K562 (cell line): ENCODE results near the gene PTPRM. TPM values are rescaled to one million over a fixed set of nuclear protein-coding genes. Genes with fewer than 3 reads are reported as not detected.

ENCODE experiments used
- ATAC-seq: fragments of 200-7000 bp; cut with Tn5 transposase; 3 replicates; pipeline ENCODE4 v1.9.1; 2020; ENCODE audit warnings: moderate library complexity
- BruUV-seq: library from RNA; stranded (reverse); fragments of 400-500 nt; replicated peaks from 2 replicates; lab custom pipeline; 2021; lab: Mats Ljungman, UMichigan
- CTCF ChIA-PET: fragments of 300-600 bp; formaldehyde crosslinking; extraction: SDS; loops from one replicate; lab custom pipeline; 2021; ENCODE audit warnings: low intra/inter-chr PET ratio; lab: Yijun Ruan, JAX
- POLR2A ChIA-PET: fragments of 300-600, 350-650 bp; sonication (Branson Sonifier 250); formaldehyde crosslinking; extraction: SDS; loops from one replicate; lab custom pipeline; 2021; ENCODE audit warnings: antibody characterized with exemption, inconsistent platforms; lab: Yijun Ruan, JAX
- DNase-seq, 4 experiments: peaks; one replicate each; pipeline versions ENCODE4 v3.0.0 to v3.0.0-alpha.2; 2011 to 2018; ENCODE audit warnings: low spot score in 3 of 4, mixed read lengths in 3 of 4; ENCODE audit errors: extremely low read depth in 1 of 4
- FAIRE-seq: peaks from 2 replicates; lab custom pipeline; 2011; peaks lifted over from hg19 to GRCh38; lab: Jason Lieb, UNC
- H2AFZ ChIP-seq: 2 replicates; pipeline ENCODE4 v1.6.0; 2011; ENCODE audit warnings: low read depth, low read length, control low read depth, inconsistent platforms
- H3K27ac ChIP-seq: fragments of 200-600 bp; 3 replicates; pipeline ENCODE4 v1.8.0; 2011; ENCODE audit warnings: low read depth, mild to moderate bottlenecking, control low read depth, inconsistent platforms, low read length, moderate library complexity, mixed read lengths; ENCODE audit errors: extremely low read depth
- H3K27me3 ChIP-seq, 2 experiments: fragments of 300-600 bp in 1 of 2; 2 replicates in 1 of 2; 3 replicates in 1 of 2; pipeline versions ENCODE4 v1.6.0 to v1.8.0; 2011; ENCODE audit warnings: inconsistent platforms in 2 of 2, low read length in 2 of 2, mild to moderate bottlenecking in 1 of 2, mixed read lengths in 1 of 2, moderate library complexity in 1 of 2; ENCODE audit not compliant: control insufficient read depth in 2 of 2, insufficient read depth in 2 of 2
- H3K36me3 ChIP-seq: fragments of 300-600 bp; 3 replicates; pipeline ENCODE4 v1.8.0; 2011; ENCODE audit warnings: mild to moderate bottlenecking, low read length, inconsistent platforms; ENCODE audit not compliant: control insufficient read depth, insufficient read depth
- H3K4me1 ChIP-seq, 2 experiments: fragments of 200-600 bp in 1 of 2; replicated peaks in 1 of 2; 2 replicates in 1 of 2; 3 replicates in 1 of 2; pipeline versions ENCODE4 v1.5.1 to v1.8.0; 2011; ENCODE audit warnings: inconsistent platforms in 2 of 2, low read length in 2 of 2, mild to moderate bottlenecking in 1 of 2, mixed read lengths in 1 of 2, moderate library complexity in 1 of 2; ENCODE audit not compliant: control insufficient read depth in 2 of 2, insufficient read depth in 2 of 2
- H3K4me2 ChIP-seq: 2 replicates; pipeline ENCODE4 v1.6.1; 2011; ENCODE audit warnings: low read length, control low read depth, inconsistent platforms, mixed read lengths; ENCODE audit not compliant: insufficient read depth
- H3K4me3 ChIP-seq: fragments of 200-600 bp; sonication (generic), shearing (Covaris generic); 2 replicates; pipeline ENCODE4 v1.5.1; 2016; ENCODE audit warnings: control low read depth, inconsistent platforms
- H3K79me2 ChIP-seq: fragments of 200-600 bp; 3 replicates; pipeline ENCODE4 v1.8.0; 2011; ENCODE audit warnings: low read length, inconsistent platforms; ENCODE audit not compliant: control insufficient read depth, insufficient read depth
- H3K9ac ChIP-seq, 2 experiments: 2 replicates each; pipeline versions ENCODE4 v1.6.0 to v1.6.1; 2011; ENCODE audit warnings: low read depth in 2 of 2, low read length in 2 of 2, control low read depth in 1 of 2, inconsistent platforms in 1 of 2, mild to moderate bottlenecking in 1 of 2, mixed read lengths in 1 of 2; ENCODE audit not compliant: insufficient read depth in 1 of 2
- H3K9me1 ChIP-seq: one replicate; pipeline ENCODE4 v1.6.0; 2011; ENCODE audit warnings: inconsistent platforms, mild to moderate bottlenecking, low read length, moderate library complexity; ENCODE audit not compliant: control insufficient read depth, insufficient read depth
- H3K9me3 ChIP-seq: replicated peaks from 2 replicates; pipeline ENCODE4 v1.5.1; 2011; ENCODE audit warnings: low read depth, low read length, inconsistent platforms; ENCODE audit not compliant: control insufficient read depth, insufficient read depth
- H4K20me1 ChIP-seq: replicated peaks from 2 replicates; pipeline ENCODE4 v1.6.1; 2011; ENCODE audit warnings: low read length, inconsistent platforms, mixed read lengths; ENCODE audit not compliant: control insufficient read depth, insufficient read depth
- ARID3A ChIP-seq: IDR thresholded peaks from 2 replicates; pipeline ENCODE4 v1.6.1; 2012; ENCODE audit warnings: low read depth, low read length, improper control_type of control experiment, borderline replicate concordance
- CREBBP ChIP-seq: IDR thresholded peaks from one replicate; pipeline ENCODE4 v1.6.1; 2012; ENCODE audit warnings: low read depth, mild to moderate bottlenecking, control low read depth, inconsistent platforms, low read length
- DPF2 ChIP-seq: fragments of 450-650 bp; IDR thresholded peaks from 2 replicates; pipeline ENCODE4 v1.6.1; 2016
- ELF1 ChIP-seq: fragments of 200-800 bp; sonication (Bioruptor generic); IDR thresholded peaks from 2 replicates; pipeline ENCODE4 v1.6.1; 2016; ENCODE audit warnings: missing genetic modification characterization, missing compliant biosample characterization
- GATA2 ChIP-seq: sonication (generic); formaldehyde crosslinking; IDR thresholded peaks from 2 replicates; pipeline ENCODE4 v1.4.0; 2020; ENCODE audit warnings: mild to moderate bottlenecking, missing genetic modification reagents
- KDM5B ChIP-seq: fragments of 200-600 bp; sonication (generic); IDR thresholded peaks from 2 replicates; pipeline ENCODE4 v1.6.1; 2012; ENCODE audit warnings: low read depth, mild to moderate bottlenecking, moderate library complexity, low read length, control low read depth, inconsistent platforms; ENCODE audit not compliant: insufficient replicate concordance
- NCOA1 ChIP-seq: fragments of 450-650 bp; IDR thresholded peaks from 2 replicates; pipeline ENCODE4 v1.6.1; 2016; ENCODE audit warnings: low read depth
- NRF1 ChIP-seq, 2 experiments: fragments of 450-650 bp; IDR thresholded peaks in 1 of 2; conservative IDR thresholded peaks in 1 of 2; 2 replicates each; pipeline ENCODE4 v1.6.1; 2014; ENCODE audit warnings: mild to moderate bottlenecking in 2 of 2
- SPI1 ChIP-seq: IDR thresholded peaks from 2 replicates; pipeline ENCODE4 v1.6.1; 2011; ENCODE audit warnings: low read depth, low read length, control low read depth, borderline replicate concordance
- ZNF165 ChIP-seq: fragments of 250-450 bp; sonication (Bioruptor Pico); IDR thresholded peaks from 2 replicates; pipeline ENCODE4 v1.4.0; 2020; ENCODE audit warnings: borderline replicate concordance
- ZNF175 ChIP-seq: fragments of 200-800 bp; sonication (Bioruptor generic); IDR thresholded peaks from 2 replicates; pipeline ENCODE4 v1.6.1; 2016; ENCODE audit warnings: low read depth, mild to moderate bottlenecking, missing genetic modification characterization, missing compliant biosample characterization
- WGBS: fragments of 100-300 bp; shearing (Covaris generic); methylation state at CpG from one replicate; pipeline ENCODE4 v1.1.6; 2016; ENCODE audit warnings: low coverage, mixed read lengths; ENCODE audit not compliant: insufficient coverage; ENCODE audit errors: missing lambda C conversion rate; 5-methylcytosine and 5-hydroxymethylcytosine counted together
- in situ Hi-C: fragments of 300-500 bp; cut with MboI; formaldehyde crosslinking; loops from 4 replicates; pipeline ENCODE4 v1.15.0; 2018; ENCODE audit warnings: inconsistent platforms, mixed read lengths
- intact Hi-C: fragments of 100-400 bp; cut with micrococcal nuclease; formaldehyde crosslinking; loops from 2 replicates; pipeline ENCODE4 v1.14.2; 2022
- polyA plus RNA-seq, 8 experiments: library from polyadenylated mRNA; depleted of rRNA in 4 of 8; stranded (reverse) in 5 of 8; unstranded in 3 of 8; fragments of >200 nt; fragmentation: Nextera tagmentation in 2 of 8; fragmentation: Illumina TruSeq in 1 of 8; extraction: Ambion mirVana in 2 of 8; extraction: Trizol in 1 of 8; gene quantifications; 2 replicates each; pipeline versions ENCODE4 v1.2.1 to v1.2.3, GENCODE V29; 2011 to 2014; ENCODE audit warnings: inconsistent platforms in 1 of 8, missing spikeins in 1 of 8
- total RNA-seq, 7 experiments: library from RNA; depleted of rRNA in 6 of 7; stranded (reverse); fragments of >200 nt in 6 of 7; fragmentation: Illumina TruSeq in 2 of 7; extraction: Trizol in 2 of 7; gene quantifications; 2 replicates each; pipeline versions ENCODE4 v1.2.1 to v1.2.3, GENCODE V29; 2011 to 2021; ENCODE audit warnings: low replicate concordance in 1 of 7
- TF ChIP-seq, protein P1 (sequence below): IDR thresholded peaks from 2 replicates; pipeline ENCODE4 v1.6.1; 2014; ENCODE audit warnings: antibody characterized with exemption
- TF ChIP-seq, protein P2 (sequence below): fragments of 250-450 bp; sonication (Bioruptor Pico); IDR thresholded peaks from 2 replicates; pipeline ENCODE4 v1.8.0; 2022; ENCODE audit warnings: moderate library complexity, mild to moderate bottlenecking, inconsistent platforms

The PTPRM gene
- total and polyA plus RNA-seq, 9 of the 15 experiments (the other 6 are each of a cell fraction or from before 2014, with no cell fraction given), result 0.03 to 0.16 (median 0.08) TPM; not detected in 3

- TF ChIP-seq DPF2 (no peak), ARID3A (no peak), KDM5B (no peak)
These were observed 388.1 kb downstream of the PTPRM start (continued) for GRCh38 chr18:7955175-7955574.

- Histone ChIP-seq H2AFZ (no peak overlapping the region), H4K20me1 (no peaks in the 10 kb centered on the region), H3K4me3 (no peak overlapping the region), H3K27me3 (no peaks in the 10 kb centered on the region), H3K9me1 (no peaks in the 10 kb centered on the region), H3K9ac (no peak overlapping the region), H3K36me3 (no peaks in the 10 kb centered on the region), H3K9me3 (no peaks in the 10 kb centered on the region), H3K27ac (no peak overlapping the region), H3K4me1 (no peaks in the 10 kb centered on the region), H3K79me2 (no peaks in the 10 kb centered on the region), H3K4me2 (no peak overlapping the region)
- FAIRE-seq (no peak), ATAC-seq (no peak), DNase-seq (no peak)
- ChIA-PET CTCF (no interaction called here), POLR2A (no interaction called here)
- intact Hi-C loops, result no loop called here
- TF ChIP-seq NRF1 (conservative IDR thresholded peaks at IDR 0.05 in 1 of 2, IDR thresholded peaks at IDR 0.05 in 1 of 2) (no peak), ZNF165 (CRISPR knock-in tag) (no peak), SPI1 (no peak), NCOA1 (no peak), ELF1 (tag) (no peak), CREBBP (no peak), ZNF175 (CRISPR knock-in tag) (no peak), GATA2 (CRISPR knock-in tag) (no peak)
- TF ChIP-seq, protein P1, sequence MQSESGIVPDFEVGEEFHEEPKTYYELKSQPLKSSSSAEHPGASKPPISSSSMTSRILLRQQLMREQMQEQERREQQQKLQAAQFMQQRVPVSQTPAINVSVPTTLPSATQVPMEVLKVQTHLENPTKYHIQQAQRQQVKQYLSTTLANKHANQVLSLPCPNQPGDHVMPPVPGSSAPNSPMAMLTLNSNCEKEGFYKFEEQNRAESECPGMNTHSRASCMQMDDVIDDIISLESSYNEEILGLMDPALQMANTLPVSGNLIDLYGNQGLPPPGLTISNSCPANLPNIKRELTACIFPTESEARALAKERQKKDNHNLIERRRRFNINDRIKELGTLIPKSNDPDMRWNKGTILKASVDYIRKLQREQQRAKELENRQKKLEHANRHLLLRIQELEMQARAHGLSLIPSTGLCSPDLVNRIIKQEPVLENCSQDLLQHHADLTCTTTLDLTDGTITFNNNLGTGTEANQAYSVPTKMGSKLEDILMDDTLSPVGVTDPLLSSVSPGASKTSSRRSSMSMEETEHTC, result no peak
- TF ChIP-seq, protein P2, sequence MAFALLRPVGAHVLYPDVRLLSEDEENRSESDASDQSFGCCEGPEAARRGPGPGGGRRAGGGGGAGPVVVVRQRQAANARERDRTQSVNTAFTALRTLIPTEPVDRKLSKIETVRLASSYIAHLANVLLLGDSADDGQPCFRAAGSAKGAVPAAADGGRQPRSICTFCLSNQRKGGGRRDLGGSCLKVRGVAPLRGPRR (CRISPR knock-in tag), result no peak
- in situ Hi-C loops, result no loop called here
- BruUV-seq, result no TSS peak
- WGBS, result 0% methylated on average over 3 of the region's 3 CpGs
These were observed 390.2 kb downstream of the PTPRM start for GRCh38 chr18:7957297-7957696.
